HUDEP-2 (cell line): ENCODE measurements around the gene KNDC1.
A peak's percentile ranks its signal among the peaks of the same experiment; 100 is the strongest.

ENCODE experiments used
- DNase-seq, 76 experiments: peaks; one replicate each; lab custom pipeline; 2025; ENCODE audit not compliant: unreplicated experiment in 76 of 76; lab: John Stamatoyannopoulos, UW

KNDC1 gene

DNA sequence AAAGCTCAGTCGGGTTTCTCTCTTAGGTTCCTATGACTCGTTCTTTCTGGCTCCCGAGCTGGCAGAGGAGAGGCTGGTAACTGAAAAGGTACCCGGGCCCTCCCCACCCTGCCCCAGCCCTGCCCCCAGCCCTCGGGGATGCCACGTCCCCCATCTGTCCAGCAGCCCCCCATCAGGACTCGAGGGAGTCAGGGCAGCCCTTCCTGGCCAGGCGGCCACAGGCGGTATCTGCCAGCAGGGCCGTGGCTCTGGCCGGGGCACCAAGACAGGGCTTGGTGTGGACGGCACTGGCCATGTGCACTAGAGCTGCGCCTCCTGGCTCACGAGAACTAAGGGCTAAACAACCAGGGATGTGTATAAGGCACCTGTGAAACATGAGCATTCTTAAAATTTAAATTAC is 29.7 kb downstream of the KNDC1 start:
- DNase-seq, result no peak

- DNase-seq, result no peak
Measured at GRCh38 chr10:133190225-133190624, 30.2 kb downstream of the KNDC1 start.

DNA sequence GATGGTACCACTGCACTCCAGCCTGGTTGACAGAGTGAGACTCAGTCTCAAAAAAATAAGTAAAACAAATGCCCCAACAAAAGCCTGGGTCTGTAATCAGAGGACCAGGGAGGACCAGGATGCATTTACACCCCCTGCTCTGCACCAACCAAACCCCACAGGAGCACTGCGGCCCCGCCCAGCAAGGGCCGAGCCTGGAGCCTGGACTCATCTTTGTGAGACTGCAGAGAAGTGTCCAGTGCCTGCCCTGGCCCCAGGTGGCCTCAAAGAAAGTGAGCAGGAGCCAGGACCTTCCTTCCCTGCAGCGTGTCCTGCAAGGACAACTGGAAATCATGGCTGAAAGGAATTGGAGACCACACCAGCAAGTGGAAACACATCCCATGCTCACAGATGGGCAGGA is 31.6 kb downstream of the KNDC1 start:
- no peak for DNase-seq

GRCh38 chr10:133194151-133194550 is 34.1 kb downstream of the KNDC1 start:
- DNase-seq, result no peak

GRCh38 chr10:133195096-133195495 is 35.1 kb downstream of the KNDC1 start:
- no peak for DNase-seq

GRCh38 chr10:133195611-133196010 is 35.6 kb downstream of the KNDC1 start:
- no peak for DNase-seq

DNA sequence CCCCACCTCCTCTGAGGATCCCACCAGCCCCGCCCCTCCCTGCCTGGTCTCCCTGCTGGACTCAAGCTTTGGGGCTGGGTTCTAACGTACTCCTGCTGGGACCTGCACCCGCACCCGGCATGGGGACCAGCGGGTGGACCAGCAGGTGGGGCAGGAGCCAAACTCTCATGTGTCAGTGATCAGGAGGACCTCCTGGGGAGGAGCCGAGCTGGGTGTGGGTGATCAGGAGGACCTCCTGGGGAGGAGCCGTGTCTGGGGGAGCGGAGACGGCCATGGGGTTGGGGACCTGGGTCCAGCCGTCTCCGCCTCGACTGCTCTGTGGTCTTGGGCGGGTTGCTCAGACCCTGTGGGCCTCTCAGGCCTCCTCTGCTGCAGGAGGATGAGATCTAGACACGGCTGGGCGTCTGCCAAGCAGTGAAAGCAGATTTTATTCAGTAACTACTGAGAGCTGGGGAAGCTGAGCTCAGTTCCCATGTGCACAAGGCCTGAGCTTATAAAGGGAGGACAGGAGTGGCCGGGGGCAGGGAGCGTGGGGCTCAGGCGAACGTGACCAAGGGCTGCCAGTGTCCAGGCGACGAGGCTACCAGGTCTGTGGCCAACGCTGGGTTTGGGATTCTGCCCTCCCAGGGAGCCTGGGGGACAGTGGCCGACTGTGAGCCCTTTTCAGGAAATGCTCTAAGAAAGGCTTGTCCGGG is 36.3 kb downstream of the KNDC1 start:
- DNase-seq, result no peak

DNA sequence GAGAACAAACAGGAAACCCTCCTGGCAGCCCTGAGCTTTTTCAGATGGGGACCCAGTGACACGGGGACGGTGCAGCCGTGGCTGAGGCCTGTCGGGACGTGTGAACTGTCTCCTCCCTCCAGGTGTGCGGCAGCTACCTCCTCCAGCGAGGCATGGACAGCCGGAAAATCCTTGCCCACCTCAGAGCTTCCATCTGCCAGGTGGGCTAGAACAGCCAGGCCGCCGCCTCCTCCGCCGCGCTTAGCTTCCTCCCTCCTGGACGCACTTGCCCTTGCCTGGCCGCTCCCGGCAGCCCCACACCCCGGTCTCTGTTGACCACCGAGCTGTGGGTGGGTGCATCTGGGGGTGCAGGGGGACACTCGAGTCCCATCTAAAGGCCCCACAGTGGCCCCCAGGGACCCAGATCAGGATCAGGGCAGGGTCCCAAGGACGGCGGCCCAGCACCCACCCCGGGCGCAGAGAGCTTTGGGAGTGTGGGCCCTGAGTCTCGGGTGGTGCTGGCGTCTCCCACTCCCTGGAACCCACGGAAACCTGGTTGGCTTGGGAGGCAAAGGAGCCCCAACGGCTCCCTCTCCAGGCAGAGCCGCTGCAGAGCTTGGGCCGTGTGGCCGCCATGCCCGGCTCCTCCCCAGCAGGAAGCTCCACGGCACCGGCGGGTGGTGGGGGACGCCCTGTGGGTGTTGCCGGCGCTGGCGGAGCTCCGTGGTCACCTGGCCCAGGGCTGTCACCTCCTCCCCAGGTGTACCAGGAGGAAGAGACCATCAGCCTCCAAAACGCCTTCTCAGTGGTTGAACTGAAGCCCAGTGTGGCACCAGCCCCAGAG is 37.1 kb downstream of the KNDC1 start:
- DNase-seq, result no peak

DNA sequence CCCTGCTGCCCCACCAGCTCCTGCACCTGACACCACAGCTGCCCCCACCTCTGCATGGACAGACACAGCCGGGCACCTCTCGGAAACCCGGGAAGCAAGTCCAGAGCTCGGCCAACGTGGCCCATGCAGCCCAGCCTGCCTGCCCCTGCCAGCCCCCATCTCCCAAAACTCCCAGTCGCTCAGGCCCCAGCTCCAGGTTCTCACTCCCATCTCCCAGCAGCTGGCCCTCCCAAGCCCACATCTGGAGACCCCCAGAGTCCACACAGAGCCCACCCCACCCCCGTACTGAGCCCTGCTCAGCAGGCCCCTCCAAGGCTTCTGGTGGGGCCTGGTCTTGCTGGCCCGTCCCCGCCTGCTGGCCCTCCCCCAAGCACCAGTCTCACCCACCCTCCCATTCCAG is 37.8 kb downstream of the KNDC1 start:
- no peak for DNase-seq

DNA sequence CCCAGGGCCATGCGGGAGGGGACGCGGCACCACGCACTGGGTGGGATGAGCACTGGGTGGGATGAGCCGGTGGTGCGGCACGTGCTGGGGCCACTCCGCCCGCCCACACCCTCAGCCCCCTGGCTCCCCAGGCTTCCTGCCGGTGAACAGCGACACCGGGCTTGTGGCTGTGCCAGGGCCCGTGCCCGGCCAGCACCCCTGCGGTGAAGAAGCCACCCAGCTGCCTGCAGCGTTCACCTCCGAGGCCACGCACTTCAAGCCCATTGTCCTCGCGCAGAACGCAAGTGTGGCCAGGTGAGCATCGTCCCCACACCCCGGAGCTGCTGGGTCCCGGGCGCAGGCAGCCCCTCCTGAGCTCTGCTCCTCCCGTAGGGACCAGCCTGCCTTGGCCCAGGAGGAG is 38.2 kb downstream of the KNDC1 start:
- DNase-seq, result no peak

DNA sequence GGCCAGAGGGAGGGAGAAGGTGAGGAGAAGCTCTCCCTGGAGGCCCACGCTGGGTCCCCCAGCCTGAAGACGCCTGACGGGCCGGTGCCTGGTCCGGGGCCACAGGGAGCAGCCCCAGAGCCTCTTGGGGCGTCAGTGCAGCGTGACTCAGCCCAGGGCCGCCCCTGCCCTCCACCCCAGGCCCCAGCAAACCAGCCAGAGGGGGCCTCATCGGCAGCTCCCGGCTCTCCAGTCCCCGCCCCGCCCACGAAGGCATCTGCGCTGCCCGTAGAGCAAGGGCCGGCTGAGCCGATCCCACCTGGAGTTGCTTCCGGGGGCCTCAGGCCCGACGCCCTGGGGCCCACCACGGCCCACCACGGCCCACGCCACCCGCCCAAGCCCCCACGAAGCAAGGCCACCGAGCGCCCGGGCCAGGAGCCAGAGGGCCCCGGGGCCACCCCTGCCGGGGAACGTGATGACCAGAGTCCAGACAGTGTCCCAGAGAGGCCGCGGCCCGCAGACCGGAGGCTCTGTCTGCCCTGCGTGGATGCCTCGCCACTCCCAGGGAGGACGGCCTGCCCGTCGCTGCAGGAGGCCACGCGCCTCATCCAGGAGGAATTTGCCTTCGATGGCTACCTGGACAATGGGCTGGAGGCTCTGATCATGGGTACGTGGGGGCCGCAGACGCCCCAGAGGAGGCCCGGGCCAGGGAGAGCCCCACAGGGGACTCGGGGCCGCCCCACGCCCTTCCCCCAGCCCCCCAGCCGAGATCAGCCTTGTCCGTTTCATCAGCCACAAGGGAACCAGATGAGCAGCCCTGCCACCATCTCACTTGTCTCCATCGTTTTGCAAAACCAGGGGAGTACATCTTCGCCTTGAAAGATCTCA is 38.8 kb downstream of the KNDC1 start:
- no peak for DNase-seq

GRCh38 chr10:133199488-133199885 is 39.5 kb downstream of the KNDC1 start:
- no peak for DNase-seq

GRCh38 chr10:133199992-133200611 is 40.1 kb downstream of the KNDC1 start:
- DNase-seq, result peak in 2 of 76 experiments; percentile 12 to 13

DNA sequence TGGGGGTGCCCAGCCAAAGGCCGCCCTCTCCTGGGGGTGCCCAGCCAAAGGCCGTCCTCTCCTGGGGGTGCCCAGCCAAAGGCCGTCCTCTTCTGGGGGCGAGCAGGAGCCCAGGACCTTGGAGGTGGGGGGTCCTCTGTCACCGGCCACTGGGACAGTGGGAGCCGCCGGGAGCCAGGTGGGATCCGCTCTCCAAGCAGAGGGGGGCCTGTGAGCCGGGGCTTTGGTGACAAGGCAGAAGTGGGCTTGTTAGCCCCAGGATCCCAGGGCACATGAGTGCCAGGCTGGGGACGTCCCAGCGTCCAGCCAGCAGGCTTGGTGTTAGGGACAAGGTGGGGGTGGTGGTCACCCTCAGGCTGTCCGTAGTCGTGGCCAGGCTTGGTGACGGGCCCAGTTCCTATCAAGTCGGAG is 40.6 kb downstream of the KNDC1 start:
- no peak for DNase-seq

- no peak for DNase-seq
Measured at GRCh38 chr10:133201151-133201947, 41.3 kb downstream of the KNDC1 start.

GRCh38 chr10:133201948-133202725 is 42.1 kb downstream of the KNDC1 start:
- no peak for DNase-seq

DNA sequence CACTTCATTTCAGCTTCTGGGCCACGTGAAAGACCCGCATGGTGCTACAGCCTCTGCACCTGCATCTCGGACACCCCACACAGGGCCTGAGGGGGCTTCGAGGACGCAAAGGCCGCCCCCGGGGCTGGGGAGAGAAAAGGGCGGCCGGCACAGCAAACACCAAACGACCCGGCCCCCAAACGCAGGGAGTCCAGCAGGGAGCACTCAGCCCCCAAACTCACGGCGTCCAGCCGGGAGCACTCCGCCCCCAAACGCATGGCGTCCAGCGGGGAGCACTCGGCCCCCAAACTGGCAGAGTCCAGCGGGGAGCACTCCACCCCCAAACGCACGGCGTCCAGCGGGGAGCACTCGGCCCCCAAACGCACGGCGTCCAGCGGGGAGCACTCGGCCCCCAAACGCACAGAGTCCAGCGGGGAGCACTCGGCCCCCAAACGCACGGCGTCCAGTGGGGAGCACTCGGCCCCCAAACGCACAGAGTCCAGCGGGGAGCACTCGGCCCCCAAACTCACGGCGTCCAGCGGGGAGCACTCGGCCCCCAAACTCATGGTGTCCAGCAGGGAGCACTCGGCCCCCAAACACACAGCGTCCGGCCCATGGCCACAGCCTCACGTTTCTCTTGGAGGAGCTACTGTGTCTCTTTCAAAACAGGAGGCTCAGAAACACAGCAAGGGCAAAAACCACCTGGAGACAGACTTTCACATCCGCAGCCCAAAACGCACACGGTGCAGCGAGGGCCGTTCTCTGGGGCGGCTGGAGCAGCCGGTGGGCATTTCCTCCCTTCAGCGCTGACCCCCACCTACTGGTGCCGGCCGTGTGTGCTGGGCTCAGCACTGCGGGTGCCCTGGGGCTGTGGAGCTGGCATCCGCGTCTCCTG is 43.0 kb downstream of the KNDC1 start:
- DNase-seq, result no peak

DNA sequence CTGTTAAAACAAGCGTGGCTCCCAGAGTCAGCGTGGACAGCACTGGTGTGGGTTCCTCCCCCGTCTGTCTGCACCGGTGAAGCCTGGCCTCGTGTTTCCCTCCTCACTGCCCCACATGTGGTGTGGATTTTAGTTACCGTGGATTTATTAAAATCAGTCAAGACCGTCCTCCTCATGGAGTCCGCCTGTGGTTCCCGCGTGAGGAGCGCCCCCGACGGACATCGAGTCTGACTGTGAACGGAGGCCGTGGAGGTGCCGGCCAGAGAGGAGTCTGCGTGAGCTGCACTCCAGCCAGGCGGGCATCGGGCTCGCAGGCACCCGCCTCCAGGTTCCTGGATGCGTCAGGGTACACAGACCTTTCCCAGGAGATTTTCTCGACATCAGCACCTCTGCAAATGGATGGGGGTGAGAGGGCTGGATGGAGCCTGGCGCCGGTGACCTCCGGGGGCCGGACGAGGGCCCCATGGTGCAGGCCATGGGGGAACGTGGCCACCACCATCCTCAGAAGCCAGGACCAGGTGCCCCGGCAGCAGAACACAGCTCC is 43.7 kb downstream of the KNDC1 start:
- no peak for DNase-seq
